IPS-15b (cell line): ENCODE measurements around the gene CRYBG3.
A peak's percentile ranks its signal among the peaks of the same experiment; 100 is the strongest.

Experiments used
- H3K27me3 ChIP-seq: one replicate; pipeline ENCODE4 v1.6.1; 2013; ENCODE audit warnings: low read length; ENCODE audit not compliant: control insufficient read depth, insufficient read depth
- H3K36me3 ChIP-seq: one replicate; pipeline ENCODE4 v1.6.1; 2013; ENCODE audit warnings: low read length; ENCODE audit not compliant: control insufficient read depth, insufficient read depth
- H3K4me1 ChIP-seq: one replicate; pipeline ENCODE4 v1.6.1; 2013; ENCODE audit warnings: mild to moderate bottlenecking, low read length; ENCODE audit not compliant: control insufficient read depth, insufficient read depth
- H3K4me3 ChIP-seq: one replicate; pipeline ENCODE4 v1.5.1; 2013; ENCODE audit warnings: low read depth, low read length
- H3K9ac ChIP-seq: one replicate; pipeline ENCODE4 v1.6.1; 2013; ENCODE audit warnings: low read depth, mild to moderate bottlenecking, low read length
- H3K9me3 ChIP-seq: one replicate; pipeline ENCODE4 v1.6.1; 2013; ENCODE audit warnings: mild to moderate bottlenecking, low read length; ENCODE audit not compliant: control insufficient read depth, insufficient read depth

The CRYBG3 gene

DNA sequence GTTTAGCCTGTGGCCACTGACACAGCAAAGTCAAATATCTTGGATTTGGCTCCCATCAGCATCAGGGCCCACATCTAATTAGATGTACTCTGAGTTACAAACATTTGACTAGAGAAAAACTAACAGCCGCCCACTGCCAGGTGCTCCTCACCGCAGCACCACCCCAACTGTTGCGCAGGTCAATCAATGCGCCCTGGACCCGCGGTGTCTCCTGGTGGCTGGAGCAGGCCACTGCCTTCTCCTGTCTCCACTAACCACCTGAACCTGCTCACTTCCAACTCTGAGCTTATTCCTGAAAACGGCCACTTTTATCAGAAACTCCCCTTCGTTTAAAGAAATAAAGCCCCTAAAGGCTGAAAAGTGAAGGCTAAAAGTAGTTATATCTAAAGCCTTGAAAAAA, 146.2 kb downstream of the CRYBG3 start:
- no peak overlapping the region for H3K9ac ChIP-seq
- no peaks in the 10 kb centered on the region for H3K4me1 ChIP-seq
- H3K27me3 ChIP-seq = peaks cover 11% of the 10 kb centered on the region
- H3K4me3 ChIP-seq = no peak overlapping the region
- no peaks in the 10 kb centered on the region for H3K9me3 ChIP-seq
- H3K36me3 ChIP-seq = no peaks in the 10 kb centered on the region

DNA sequence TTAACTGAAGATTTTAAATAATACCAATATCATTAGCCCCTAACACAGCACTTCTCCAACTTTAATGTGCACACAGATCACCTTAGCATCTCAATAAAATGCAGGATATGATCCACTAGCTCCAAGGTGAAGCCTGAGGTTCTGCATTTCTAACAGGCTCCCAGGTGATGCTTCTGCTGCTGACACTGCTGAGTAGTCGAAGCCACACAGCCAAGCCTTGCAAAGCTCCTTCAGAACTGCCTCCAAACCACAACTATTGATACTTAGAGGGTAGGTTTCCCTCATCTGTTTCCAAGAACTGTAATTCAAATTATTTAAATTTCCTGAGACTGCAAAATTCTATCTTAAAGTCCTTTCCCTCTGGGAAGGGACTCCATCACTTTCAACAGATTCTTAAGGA, 146.6 kb downstream of the CRYBG3 start:
- Histone ChIP-seq H3K36me3 (no peaks in the 10 kb centered on the region), H3K9ac (no peak overlapping the region), H3K4me3 (no peak overlapping the region), H3K27me3 (peaks cover 15% of the 10 kb centered on the region), H3K9me3 (no peaks in the 10 kb centered on the region), H3K4me1 (no peaks in the 10 kb centered on the region)

DNA sequence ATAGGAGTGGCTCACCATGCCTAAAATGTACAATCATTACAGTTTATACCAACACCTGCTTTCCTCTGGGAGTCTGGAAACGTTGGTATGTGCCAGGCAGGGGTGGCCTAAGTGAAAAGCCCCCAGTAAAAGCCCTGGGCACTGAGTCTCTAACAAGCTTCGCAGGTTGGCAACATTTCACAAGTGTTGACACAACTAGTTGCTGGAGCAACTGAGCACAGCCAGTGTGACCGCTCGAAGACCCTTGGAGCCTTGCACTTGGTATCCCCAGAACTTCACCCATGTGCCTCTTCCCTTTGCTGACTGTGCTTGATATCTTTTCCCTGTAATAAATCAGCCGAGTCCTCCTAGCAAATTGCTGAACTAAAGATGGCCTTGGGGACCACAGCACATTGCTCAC, 147.7 kb downstream of the CRYBG3 start:
- Histone ChIP-seq H3K4me1 (no peaks in the 10 kb centered on the region), H3K4me3 (no peak overlapping the region), H3K9me3 (no peaks in the 10 kb centered on the region), H3K36me3 (no peaks in the 10 kb centered on the region), H3K27me3 (peaks cover 19% of the 10 kb centered on the region), H3K9ac (no peak overlapping the region)

DNA sequence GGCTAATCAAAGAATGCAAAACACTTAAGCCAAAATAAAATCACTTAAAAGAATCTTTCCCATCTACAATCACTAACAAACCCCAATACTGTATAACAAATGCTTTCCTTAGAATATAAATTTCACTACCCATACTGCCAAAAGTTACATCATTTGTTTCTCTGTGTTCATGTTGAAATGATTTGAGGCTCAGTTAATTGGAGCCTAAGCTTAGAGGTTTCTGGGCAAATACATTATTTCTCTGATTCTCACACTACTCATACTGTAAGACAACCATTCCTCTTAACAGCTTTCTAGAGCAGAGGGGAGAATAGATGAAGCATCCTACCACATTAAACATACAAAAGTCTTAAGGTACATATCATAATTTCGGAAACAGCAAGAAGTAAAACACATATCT, 148.3 kb downstream of the CRYBG3 start:
- Histone ChIP-seq H3K4me1 (no peaks in the 10 kb centered on the region), H3K9ac (no peak overlapping the region), H3K9me3 (no peaks in the 10 kb centered on the region), H3K27me3 (peaks cover 19% of the 10 kb centered on the region), H3K36me3 (no peaks in the 10 kb centered on the region), H3K4me3 (no peak overlapping the region)

DNA sequence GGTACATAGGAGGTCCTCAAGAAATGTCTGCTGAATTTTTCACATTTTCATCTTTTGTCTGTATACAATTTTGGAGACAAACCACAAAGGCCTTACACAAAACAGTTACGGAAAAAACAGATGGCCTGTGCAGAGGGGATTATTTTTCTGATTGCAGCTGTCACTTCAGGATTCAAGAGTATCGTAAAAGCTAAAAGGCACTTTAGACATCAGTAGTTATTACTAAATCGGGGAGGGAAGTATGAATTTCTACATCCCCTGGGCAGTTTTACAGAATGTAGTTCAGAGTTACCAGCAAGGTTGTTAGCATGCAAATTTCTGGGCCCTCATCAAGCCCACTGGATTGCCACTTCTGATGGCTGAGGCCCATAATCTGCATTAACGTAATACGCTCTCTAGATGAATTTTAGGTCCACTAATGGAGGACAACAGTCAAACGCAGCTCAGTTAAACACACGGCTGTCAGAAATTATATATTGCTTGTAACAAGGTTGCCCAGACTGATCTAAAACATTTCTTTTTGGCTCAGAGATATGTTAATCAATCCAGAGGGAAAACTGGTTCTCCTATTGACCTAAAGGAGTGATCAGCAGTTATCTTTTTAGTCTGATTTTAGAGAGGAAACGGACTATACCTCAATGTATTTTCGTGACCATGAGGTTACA, 149.3 kb downstream of the CRYBG3 start:
- H3K4me1 ChIP-seq = no peaks in the 10 kb centered on the region
- peaks cover 19% of the 10 kb centered on the region for H3K27me3 ChIP-seq
- H3K9me3 ChIP-seq = no peaks in the 10 kb centered on the region
- H3K9ac ChIP-seq = no peak overlapping the region
- H3K36me3 ChIP-seq = no peaks in the 10 kb centered on the region
- H3K4me3 ChIP-seq = peak overlapping the region; percentile 65

DNA sequence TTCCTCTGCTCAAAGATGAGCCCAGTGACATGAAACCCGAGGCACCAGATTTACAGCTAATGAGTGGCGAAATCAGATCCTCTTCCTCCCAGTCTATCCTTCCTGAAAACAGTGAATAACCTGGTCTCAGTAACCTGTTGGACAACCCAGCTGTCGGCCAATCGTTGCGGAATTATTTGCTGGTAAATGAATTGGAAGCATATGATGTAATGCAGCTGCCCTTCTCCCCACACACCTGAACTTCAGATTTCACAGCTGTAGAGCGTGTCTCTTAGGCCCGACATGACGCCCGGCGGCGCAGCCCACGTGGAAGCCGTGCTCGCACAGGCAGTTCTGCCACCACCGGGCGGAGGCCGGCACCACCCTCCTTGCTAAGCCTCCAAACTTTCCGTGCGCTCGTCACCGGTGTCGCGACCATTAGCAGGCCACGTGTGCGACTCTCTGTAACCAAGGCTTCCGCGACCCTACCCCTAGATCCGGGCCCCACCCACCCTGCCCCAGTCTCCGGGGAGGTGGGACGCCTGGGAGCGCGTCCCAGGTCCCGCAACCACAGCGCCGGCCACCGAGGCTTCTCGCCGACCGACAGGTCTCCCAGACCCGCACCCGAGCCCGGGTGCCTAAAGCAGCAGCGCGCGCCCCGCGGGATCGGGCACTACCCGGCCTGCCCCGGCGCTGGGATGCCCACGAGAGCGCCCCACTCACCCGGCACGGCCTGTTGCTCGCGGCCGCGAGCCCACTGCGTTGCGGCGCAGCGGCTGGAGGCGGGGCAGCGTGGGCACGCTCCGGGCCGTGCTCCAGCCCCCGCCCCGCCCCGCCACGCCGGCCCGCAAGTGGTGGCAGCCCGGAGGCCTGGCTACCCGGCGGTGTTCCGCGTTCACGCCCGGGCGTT, 150.1 kb downstream of the CRYBG3 start, which contains the start of gene RIOX2:
TSS of gene RIOX2 (minus strand) at position 753 of the 889 bp plus-strand sequence. CDS start 4,838 bp downstream, outside the sequence.
- Histone ChIP-seq H3K27me3 (peaks cover 19% of the 10 kb centered on the region), H3K4me1 (no peaks in the 10 kb centered on the region)

DNA sequence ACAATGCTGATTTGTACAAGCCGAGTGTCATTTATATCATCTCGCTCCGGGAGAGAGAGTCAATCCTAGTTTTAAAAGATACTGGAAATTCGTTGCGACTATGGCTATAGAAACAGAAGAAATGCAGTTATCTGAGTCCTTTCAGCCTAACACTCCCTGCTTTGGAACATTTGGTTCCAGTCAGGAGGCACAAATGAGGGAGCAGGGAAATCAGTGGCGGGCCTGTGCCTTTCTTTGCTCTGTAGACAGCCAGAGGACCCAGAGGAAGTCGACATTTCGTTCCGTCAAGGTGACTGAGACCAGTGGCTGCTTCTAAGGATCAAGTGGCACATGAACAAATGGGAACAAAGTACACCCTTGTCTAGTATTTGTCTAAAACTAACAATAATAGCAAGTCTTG, 151.2 kb downstream of the CRYBG3 start:
- Histone ChIP-seq H3K27me3 (peaks cover 19% of the 10 kb centered on the region), H3K36me3 (no peaks in the 10 kb centered on the region), H3K9me3 (no peaks in the 10 kb centered on the region), H3K4me1 (no peaks in the 10 kb centered on the region), H3K4me3 (no peak overlapping the region), H3K9ac (no peak overlapping the region)

More for the DNA sequence above, 150.1 kb downstream of the CRYBG3 start, which contains the start of gene RIOX2:
- Histone ChIP-seq H3K36me3 (no peaks in the 10 kb centered on the region), H3K9ac (no peak within 1 kb of the TSS), H3K4me3 (peak within 1 kb of the TSS; percentile 65), H3K9me3 (no peaks in the 10 kb centered on the region)

DNA sequence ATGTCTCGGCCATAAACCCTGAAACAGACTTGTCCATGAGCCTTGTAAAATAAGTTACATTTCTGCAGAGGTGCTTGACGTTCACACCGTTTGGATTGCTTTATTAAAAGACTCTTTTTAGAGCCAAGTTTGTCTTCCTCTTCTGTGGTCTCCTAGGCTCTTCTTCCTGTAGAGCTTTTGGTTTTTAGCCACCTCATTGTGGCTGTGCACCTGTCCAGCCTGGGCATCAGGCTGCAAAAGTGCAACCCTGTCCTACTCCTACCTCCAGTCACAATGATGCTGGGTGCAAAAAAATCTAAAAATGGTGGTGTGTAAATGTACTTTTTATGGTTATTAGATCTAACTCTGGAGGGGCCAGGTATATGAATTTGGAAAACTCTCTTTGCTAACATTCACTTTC, 153.2 kb downstream of the CRYBG3 start:
- Histone ChIP-seq H3K9me3 (no peaks in the 10 kb centered on the region), H3K27me3 (peaks cover 19% of the 10 kb centered on the region), H3K4me3 (no peak overlapping the region), H3K4me1 (peaks cover 5% of the 10 kb centered on the region), H3K36me3 (no peaks in the 10 kb centered on the region), H3K9ac (no peak overlapping the region)

DNA sequence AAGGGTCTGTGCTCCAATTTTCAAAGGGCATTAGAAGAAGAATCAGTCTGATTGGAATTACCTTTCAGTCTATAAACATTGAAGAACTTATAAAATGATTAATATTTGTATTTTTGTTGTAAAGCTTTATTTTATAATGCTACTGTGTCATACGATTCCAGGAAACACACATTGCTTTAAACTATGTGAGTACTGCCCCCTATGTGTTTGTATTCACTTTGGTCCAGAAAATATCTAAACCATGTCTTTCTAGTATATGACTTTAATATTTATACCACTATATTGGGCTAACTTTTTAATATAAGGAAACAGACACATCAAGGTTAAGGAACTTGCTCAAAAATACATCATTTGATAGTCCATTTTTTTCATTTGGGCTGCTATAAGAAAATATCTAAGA, 153.7 kb downstream of the CRYBG3 start:
- H3K9ac ChIP-seq = no peak overlapping the region
- H3K27me3 ChIP-seq = peaks cover 19% of the 10 kb centered on the region
- peaks cover 5% of the 10 kb centered on the region for H3K4me1 ChIP-seq
- H3K9me3 ChIP-seq = no peaks in the 10 kb centered on the region
- H3K36me3 ChIP-seq = no peaks in the 10 kb centered on the region
- no peak overlapping the region for H3K4me3 ChIP-seq

DNA sequence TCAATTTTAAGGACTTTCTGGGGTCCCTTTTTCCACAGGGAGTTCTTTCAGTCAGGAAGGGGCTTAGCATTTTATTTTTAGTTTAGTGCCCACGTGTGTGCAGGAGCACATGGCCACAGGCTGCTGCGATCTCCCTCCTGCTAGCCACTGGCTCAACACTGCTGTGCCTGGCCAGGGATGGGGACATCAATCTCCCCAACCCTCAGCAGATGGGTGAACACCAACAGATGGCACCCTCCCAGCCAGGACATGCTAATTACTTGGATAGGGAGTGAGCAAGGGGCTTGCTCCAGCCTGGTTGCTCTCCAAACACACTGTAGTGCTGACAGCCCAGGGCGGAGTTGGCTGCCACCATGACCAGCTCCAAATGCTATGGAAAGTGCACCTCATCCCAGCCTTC, 157.8 kb downstream of the CRYBG3 start:
- Histone ChIP-seq H3K27me3 (no peaks in the 10 kb centered on the region), H3K4me1 (peaks cover 5% of the 10 kb centered on the region), H3K36me3 (no peaks in the 10 kb centered on the region), H3K4me3 (no peak overlapping the region), H3K9ac (no peak overlapping the region), H3K9me3 (no peaks in the 10 kb centered on the region)

DNA sequence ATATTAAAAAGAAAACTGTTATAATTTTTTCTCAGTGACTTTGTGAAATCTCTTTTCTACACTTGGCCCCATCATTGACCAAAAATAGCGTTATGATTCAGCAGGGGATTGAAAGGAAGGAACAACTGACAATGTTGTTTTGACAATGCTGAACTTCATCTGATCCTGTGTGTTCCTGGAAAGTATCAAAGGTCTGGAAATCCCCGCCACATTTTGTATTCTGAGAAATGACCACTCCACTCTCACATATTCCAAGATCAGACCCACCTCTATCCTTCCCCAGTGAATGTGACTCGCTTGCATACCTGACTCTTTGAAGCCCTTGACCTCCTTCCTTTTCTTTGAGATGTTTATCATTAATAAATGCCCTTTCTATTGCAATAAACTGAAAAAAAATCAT, 160.1 kb downstream of the CRYBG3 start:
- no peaks in the 10 kb centered on the region for H3K27me3 ChIP-seq
- H3K9ac ChIP-seq = no peak overlapping the region
- H3K4me3 ChIP-seq = no peak overlapping the region
- H3K36me3 ChIP-seq = no peaks in the 10 kb centered on the region
- H3K9me3 ChIP-seq = no peaks in the 10 kb centered on the region
- peaks cover 5% of the 10 kb centered on the region for H3K4me1 ChIP-seq
